ENCODE measurements around the gene LZTR1. TPM values are rescaled to one million over a fixed set of nuclear protein-coding genes. Genes with fewer than 3 reads are reported as not detected.

The LZTR1 gene
- total and polyA plus RNA-seq, 2 of the 8 experiments (the other 6 are each of a cell fraction or from before 2014, with no cell fraction given): 22.3 to 31.0 TPM

- TF ChIP-seq MAFK (IDR thresholded peaks at IDR 0.05; ENCODE audit: low read depth, low read length): no peak
Observed at GRCh38 chr22:20979940-20980453, 2.1 kb upstream of the LZTR1 start (continued).
